Karpas-422 (cell line): Measurements from ENCODE around the gene TMEM201. TPM values are rescaled to one million over a fixed set of nuclear protein-coding genes. Genes with fewer than 3 reads are reported as not detected.

Experiments
- DNase-seq: peaks from one replicate; pipeline ENCODE4 v3.0.0-alpha.2; 2015
- H2AFZ ChIP-seq: fragments of 200-600 bp; sonication (generic); 2 replicates; pipeline ENCODE4 v1.6.1; 2014; ENCODE audit warnings: antibody characterized with exemption, low read length, mixed read lengths
- H3K27ac ChIP-seq: fragments of 200-600 bp; sonication (generic); 2 replicates; pipeline ENCODE4 v1.5.1; 2014; ENCODE audit warnings: mild to moderate bottlenecking, low read length, moderate library complexity
- H3K27me3 ChIP-seq: fragments of 200-600 bp; sonication (generic); 2 replicates; pipeline ENCODE4 v1.6.1; 2014; ENCODE audit warnings: low read length, mixed read lengths
- H3K36me3 ChIP-seq: fragments of 200-600 bp; sonication (generic); 2 replicates; pipeline ENCODE4 v1.6.1; 2014; ENCODE audit warnings: low read length, mixed read lengths; ENCODE audit not compliant: insufficient read depth
- H3K4me1 ChIP-seq: fragments of 200-600 bp; sonication (generic); 2 replicates; pipeline ENCODE4 v1.6.1; 2014; ENCODE audit warnings: mild to moderate bottlenecking, low read length, mixed read lengths
- H3K4me2 ChIP-seq: fragments of 200-600 bp; sonication (generic); 2 replicates; pipeline ENCODE4 v1.6.1; 2014; ENCODE audit warnings: low read length, low read depth, mild to moderate bottlenecking; ENCODE audit not compliant: poor library complexity, severe bottlenecking
- H3K4me3 ChIP-seq: fragments of 200-600 bp; sonication (generic); 2 replicates; pipeline ENCODE4 v1.5.1; 2014; ENCODE audit warnings: mild to moderate bottlenecking, antibody characterized with exemption, low read length, mixed read lengths
- H3K79me2 ChIP-seq: fragments of 200-600 bp; sonication (generic); 2 replicates; pipeline ENCODE4 v1.6.1; 2014; ENCODE audit warnings: mild to moderate bottlenecking, low read length, mixed read lengths
- H3K9ac ChIP-seq: fragments of 200-600 bp; sonication (generic); 2 replicates; pipeline ENCODE4 v1.6.0; 2014; ENCODE audit warnings: low read length
- H3K9me2 ChIP-seq: fragments of 200-600 bp; sonication (generic), shearing (Covaris generic); replicated peaks from 2 replicates; pipeline ENCODE4 v1.6.0; 2014; ENCODE audit warnings: mild to moderate bottlenecking, low read length, moderate library complexity; ENCODE audit not compliant: insufficient read depth
- H3K9me3 ChIP-seq: fragments of 300-700, 200-600 bp; sonication (generic); 2 replicates; pipeline ENCODE4 v1.6.1; 2014; ENCODE audit warnings: low read length, mixed read lengths
- H4K20me1 ChIP-seq: fragments of 200-600 bp; sonication (generic); 2 replicates; pipeline ENCODE4 v1.6.1; 2014; ENCODE audit warnings: mild to moderate bottlenecking, antibody characterized with exemption, low read length, low read depth; ENCODE audit not compliant: insufficient read depth
- total RNA-seq: library from RNA; depleted of rRNA; stranded (reverse); fragments of >200 nt; shearing (Covaris generic); gene quantifications from 2 replicates; pipeline ENCODE4 v1.2.3, GENCODE V29; 2014; ENCODE audit warnings: low replicate concordance

TMEM201 gene
- total RNA-seq, 1 experiment from 2014 or later, result 9.3 TPM

DNA sequence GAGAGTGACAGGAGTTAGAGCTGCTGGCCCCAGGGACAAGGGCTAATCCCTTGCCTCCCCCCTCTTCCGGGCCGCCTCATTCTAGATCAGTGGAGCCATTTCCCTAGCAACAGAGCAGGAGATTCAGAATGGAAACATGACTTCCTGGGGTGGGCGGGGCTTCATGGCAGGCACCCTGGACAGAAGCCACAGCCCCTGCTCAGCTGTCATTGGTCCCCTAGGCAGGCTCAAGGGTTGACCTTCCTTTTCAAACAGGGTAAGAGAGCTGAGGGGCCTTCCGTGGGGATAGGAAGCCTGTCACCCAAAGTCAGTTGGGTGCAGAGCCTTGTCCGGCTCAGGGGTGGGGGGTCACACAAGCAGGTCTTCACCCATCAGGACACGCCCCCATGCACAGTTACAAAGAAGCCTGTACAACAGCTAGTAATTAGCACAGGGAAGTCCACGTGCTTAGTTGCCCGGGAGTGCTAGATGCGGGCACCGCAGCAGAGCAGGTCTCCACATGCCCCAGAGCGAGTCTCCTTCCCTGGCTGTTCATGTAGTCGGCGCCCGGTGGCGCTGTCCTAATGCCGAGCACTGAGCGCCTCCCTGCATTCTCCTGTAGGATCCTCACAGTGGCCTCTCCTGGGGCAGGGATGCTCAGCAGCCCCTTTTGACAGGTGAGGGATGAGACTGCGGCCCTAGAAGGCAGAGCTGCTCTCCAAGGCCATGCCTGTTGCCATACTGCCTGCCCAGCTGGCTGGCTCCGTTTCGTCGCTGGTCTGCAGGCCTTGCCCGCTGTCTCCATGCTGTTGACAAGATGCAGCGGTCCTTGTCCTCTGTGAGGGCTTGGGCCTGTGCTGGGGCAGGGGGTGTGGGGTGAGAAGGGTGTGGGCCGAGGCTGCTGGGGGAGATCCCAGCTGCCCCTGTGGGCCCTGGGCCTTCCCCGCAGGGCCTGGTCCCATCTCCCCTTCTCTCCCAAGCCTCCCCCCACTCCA, 5.1 kb downstream of the TMEM201 start:
- H2AFZ ChIP-seq, result no peak overlapping the region
- peak overlapping the region; percentile 86 for H3K4me2 ChIP-seq
- peak overlapping the region; percentile 27; the same call in 1 of the 2 replicates for H3K4me3 ChIP-seq
- H3K9ac ChIP-seq, result no peak overlapping the region
- H3K9me3 ChIP-seq, result no peaks in the 10 kb centered on the region
- H3K27me3 ChIP-seq, result no peaks in the 10 kb centered on the region
- peaks cover 8% of the 10 kb centered on the region; the same call in 1 of the 2 replicates for H3K36me3 ChIP-seq
- no peaks in the 10 kb centered on the region for H3K9me2 ChIP-seq
- peak; percentile 91 for DNase-seq
- H3K27ac ChIP-seq, result peak overlapping the region; percentile 39
- peaks cover 73% of the 10 kb centered on the region for H3K79me2 ChIP-seq
- H4K20me1 ChIP-seq, result peaks cover 66% of the 10 kb centered on the region
- peaks cover 44% of the 10 kb centered on the region for H3K4me1 ChIP-seq

DNA sequence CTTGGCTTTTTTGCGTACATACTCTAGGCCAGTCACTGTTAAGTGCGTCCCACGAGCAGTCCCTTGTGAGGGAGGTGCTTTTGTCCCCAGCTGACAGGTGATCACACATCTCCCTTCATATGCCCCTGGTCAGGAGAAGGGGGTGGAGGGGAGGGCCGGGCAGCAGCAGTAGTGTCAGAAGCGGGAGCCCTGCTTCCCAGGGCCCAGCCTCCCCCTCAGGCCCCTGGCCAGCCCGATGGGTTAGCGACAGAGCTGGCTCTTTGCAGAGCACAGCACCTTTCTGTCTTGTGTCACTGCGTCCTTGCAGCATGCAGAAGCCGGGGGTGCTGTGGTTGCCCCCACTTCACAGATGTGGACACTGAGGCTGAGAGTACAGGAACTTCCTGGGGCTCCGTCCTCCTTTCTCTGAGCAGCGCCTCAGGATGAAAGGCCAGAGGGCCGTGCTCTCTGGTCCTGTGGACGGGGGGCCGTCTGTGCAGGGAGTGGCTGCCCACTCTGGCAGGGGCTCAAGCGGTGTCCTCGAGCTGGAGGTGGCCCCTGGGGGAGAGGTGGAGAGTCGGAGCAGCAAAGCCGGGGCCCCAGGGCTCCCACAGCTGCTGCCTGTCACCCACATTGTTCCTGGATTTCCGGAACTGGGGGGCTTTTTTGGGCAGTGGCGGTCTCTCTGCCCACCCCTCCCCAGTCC, 5.9 kb downstream of the TMEM201 start:
- Histone ChIP-seq H2AFZ (no peak overlapping the region), H3K4me3 (no peak overlapping the region), H3K9me2 (no peaks in the 10 kb centered on the region), H3K79me2 (peaks cover 67% of the 10 kb centered on the region), H3K9ac (no peak overlapping the region), H4K20me1 (peaks cover 65% of the 10 kb centered on the region), H3K27ac (no peak overlapping the region), H3K9me3 (no peaks in the 10 kb centered on the region), H3K4me2 (no peak overlapping the region), H3K27me3 (no peaks in the 10 kb centered on the region), H3K4me1 (peaks cover 44% of the 10 kb centered on the region), H3K36me3 (peaks cover 8% of the 10 kb centered on the region; the same call in 1 of the 2 replicates)
- DNase-seq, result no peak

DNA sequence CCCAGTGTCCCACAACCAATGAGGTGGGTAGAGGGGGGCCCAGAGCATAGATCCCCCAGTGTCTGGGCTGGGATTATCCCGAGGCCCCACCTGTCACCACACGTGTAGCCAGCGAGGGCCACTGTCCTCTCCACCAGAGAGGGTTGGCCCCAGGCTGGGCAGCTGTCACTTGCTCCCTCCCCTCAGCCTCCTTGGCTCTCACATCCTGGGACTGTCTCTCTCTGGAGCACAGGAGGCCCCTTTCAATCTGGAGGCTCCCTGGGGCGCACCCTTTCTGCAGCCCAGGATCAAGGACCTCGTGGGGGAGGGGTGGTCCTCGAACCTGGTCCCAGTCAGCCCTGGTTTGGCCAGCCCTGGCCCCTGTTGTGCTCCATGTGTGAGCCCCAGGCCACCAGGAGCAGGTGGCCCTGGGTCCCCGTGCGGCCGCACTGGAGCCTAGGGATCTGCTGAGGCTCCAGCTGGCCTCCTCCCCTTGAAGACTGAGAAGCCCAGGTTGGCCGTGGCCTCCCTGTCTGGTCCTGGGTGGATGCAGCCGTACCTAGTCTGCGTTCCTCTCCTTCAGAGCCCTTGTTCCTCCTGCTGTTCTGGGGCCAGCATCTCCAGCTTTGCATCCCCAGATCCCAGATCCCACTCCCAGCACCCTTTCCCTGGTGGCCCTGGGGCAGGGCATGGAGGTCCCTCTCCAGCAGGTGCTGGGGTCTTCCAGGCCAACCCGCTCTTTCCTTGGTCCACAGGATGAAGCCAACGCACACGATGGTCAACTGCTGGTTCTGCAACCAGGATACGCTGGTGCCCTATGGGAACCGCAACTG, 6.7 kb downstream of the TMEM201 start:
- Histone ChIP-seq H3K9ac (no peak overlapping the region), H3K79me2 (peaks cover 60% of the 10 kb centered on the region)
- DNase-seq, result no peak

DNA sequence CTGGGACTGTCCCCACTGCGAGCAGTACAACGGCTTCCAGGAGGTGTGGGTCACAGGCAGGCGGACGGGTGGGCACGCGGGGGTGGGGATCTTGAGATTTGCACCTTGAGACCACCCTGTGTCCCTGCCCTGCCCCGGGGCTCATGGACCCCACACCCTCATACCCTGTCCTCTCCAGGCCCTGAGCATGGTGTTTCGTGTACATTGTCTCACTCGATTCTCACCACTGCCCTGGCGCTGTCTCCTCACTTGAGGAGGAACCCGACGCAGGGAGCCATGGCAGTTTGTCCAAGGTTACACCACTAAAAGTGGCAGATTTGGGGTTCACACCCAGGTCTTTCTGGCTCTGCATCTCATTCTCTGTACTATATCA, 7.2 kb downstream of the TMEM201 start:
- Histone ChIP-seq H2AFZ (no peak overlapping the region), H3K27ac (no peak overlapping the region), H3K27me3 (no peaks in the 10 kb centered on the region), H4K20me1 (peaks cover 55% of the 10 kb centered on the region), H3K9me3 (no peaks in the 10 kb centered on the region), H3K4me3 (no peak overlapping the region), H3K36me3 (peaks cover 8% of the 10 kb centered on the region; the same call in 1 of the 2 replicates), H3K4me2 (no peak overlapping the region), H3K9me2 (no peaks in the 10 kb centered on the region), H3K79me2 (peaks cover 54% of the 10 kb centered on the region), H3K9ac (no peak overlapping the region), H3K4me1 (peaks cover 31% of the 10 kb centered on the region)
- no peak for DNase-seq

More for the DNA sequence above, 6.7 kb downstream of the TMEM201 start:
- Histone ChIP-seq H3K27ac (no peak overlapping the region), H3K4me2 (no peak overlapping the region), H3K4me1 (peaks cover 36% of the 10 kb centered on the region), H3K4me3 (no peak overlapping the region), H2AFZ (no peak overlapping the region), H3K9me3 (no peaks in the 10 kb centered on the region), H3K36me3 (peaks cover 8% of the 10 kb centered on the region; the same call in 1 of the 2 replicates), H3K27me3 (no peaks in the 10 kb centered on the region), H4K20me1 (peaks cover 61% of the 10 kb centered on the region), H3K9me2 (no peaks in the 10 kb centered on the region)

DNA sequence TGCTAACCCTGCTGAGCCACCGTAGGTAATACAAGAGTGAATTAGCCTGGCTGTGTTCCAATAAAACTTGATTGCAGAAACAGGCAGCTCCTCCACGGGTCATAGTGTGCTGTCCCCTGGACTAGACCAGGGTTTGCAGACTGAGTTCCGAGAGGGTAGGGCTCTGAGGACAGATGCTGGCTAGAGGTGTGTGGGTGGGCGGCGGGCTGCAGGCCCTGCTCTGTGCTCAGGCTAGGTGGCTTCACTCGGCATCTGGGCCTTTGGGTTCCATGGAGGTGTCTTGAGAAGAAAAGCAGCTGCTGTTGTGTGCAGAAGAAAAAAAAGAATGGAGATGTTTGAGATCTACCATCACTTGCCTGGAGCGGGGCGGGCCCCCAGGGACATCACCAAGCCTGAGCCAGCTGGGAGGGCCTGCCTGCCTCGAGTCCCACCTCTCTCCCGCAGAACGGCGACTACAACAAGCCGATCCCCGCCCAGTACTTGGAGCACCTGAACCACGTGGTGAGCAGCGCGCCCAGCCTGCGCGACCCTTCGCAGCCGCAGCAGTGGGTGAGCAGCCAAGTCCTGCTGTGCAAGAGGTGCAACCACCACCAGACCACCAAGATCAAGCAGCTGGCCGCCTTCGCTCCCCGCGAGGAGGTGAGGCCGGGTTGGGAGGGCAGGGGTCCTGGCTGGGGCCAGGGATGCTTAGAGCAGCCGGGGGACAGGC, 7.9 kb downstream of the TMEM201 start:
- H3K4me1 ChIP-seq, result peaks cover 24% of the 10 kb centered on the region
- no peak overlapping the region for H3K4me3 ChIP-seq
- H4K20me1 ChIP-seq, result peaks cover 50% of the 10 kb centered on the region
- no peaks in the 10 kb centered on the region for H3K9me2 ChIP-seq
- DNase-seq, result no peak
- H3K9me3 ChIP-seq, result no peaks in the 10 kb centered on the region
- no peak overlapping the region for H2AFZ ChIP-seq
- H3K79me2 ChIP-seq, result peaks cover 47% of the 10 kb centered on the region
- peaks cover 8% of the 10 kb centered on the region; the same call in 1 of the 2 replicates for H3K36me3 ChIP-seq
- H3K4me2 ChIP-seq, result no peak overlapping the region
- no peak overlapping the region for H3K27ac ChIP-seq
- H3K9ac ChIP-seq, result no peak overlapping the region
- no peaks in the 10 kb centered on the region for H3K27me3 ChIP-seq

DNA sequence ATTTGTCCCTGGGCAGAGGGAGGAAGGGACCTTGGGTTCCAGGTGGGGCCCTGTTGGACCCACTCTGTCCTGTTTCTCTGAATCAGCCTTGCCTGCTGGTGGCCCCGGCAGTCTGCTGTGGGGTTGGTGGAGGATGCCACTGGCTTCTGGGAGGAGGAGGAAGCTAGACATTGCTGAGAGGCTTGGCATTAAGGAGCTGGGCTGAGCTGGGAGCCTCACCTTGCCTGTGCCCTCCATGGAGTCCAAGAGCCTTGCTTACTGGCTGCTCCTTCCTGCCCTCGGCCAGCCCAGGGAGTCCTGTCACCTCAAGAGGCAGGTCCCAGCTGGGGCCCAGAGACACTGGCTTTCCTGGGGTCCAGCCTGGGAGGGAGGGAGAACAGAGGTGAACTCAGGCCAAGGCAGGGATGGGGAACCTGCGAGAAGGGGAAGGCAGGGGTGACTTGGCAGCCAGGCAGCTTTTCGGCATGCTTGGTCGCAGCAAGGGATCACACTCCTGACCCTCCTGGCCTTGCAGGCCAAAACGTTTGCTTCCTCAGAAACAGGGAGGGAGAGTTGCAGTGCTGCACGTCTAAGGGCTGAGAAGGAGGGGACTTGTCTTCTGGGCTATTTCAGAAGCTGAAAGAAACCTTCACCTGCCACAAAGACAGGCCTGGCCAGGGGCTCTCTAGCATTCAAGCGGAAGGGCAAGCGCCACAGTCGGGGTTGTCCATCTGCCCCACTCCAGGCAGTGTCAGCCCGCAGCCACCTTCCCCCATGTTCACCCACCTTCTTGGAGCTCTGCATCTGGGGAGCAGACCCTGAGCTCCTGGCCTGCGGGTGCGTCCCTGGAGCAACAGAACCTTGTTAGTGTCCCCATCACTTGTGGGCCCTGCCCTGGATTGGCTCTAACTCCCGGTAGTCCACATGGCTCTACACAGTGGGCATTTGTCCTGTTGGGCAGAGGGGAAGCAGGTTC, 8.9 kb downstream of the TMEM201 start:
- Histone ChIP-seq H3K9ac (no peak overlapping the region), H3K36me3 (peaks cover 4% of the 10 kb centered on the region; the same call in 1 of the 2 replicates), H3K9me3 (no peaks in the 10 kb centered on the region), H3K79me2 (peaks cover 37% of the 10 kb centered on the region), H4K20me1 (peaks cover 39% of the 10 kb centered on the region), H3K4me3 (no peak overlapping the region), H3K9me2 (no peaks in the 10 kb centered on the region), H3K27me3 (no peaks in the 10 kb centered on the region), H3K27ac (no peak overlapping the region), H3K4me1 (peaks cover 14% of the 10 kb centered on the region), H3K4me2 (no peak overlapping the region), H2AFZ (no peak overlapping the region)
- DNase-seq, result no peak

DNA sequence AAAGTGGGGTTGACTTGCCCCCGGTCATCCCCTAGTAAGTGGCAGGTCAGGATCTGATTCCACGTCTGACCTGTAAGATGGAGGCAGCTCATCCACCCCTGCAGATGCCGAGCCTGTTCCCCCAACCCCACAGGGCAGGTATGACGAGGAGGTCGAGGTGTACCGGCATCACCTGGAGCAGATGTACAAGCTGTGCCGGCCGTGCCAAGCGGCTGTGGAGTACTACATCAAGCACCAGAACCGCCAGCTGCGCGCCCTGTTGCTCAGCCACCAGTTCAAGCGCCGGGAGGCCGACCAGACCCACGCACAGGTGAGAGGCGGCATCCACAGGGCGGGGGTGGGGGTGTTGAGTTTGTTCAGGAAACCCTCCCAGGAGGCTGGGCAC, 9.6 kb downstream of the TMEM201 start:
- H3K4me1 ChIP-seq, result peaks cover 7% of the 10 kb centered on the region
- H3K9me3 ChIP-seq, result no peaks in the 10 kb centered on the region
- no peaks in the 10 kb centered on the region for H3K9me2 ChIP-seq
- peaks cover 4% of the 10 kb centered on the region; the same call in 1 of the 2 replicates for H3K36me3 ChIP-seq
- no peak overlapping the region for H3K9ac ChIP-seq
- H3K4me2 ChIP-seq, result no peak overlapping the region
- H2AFZ ChIP-seq, result no peak overlapping the region
- no peak for DNase-seq
- H4K20me1 ChIP-seq, result peaks cover 32% of the 10 kb centered on the region
- H3K27ac ChIP-seq, result no peak overlapping the region
- no peaks in the 10 kb centered on the region for H3K27me3 ChIP-seq
- peaks cover 30% of the 10 kb centered on the region for H3K79me2 ChIP-seq
- no peak overlapping the region for H3K4me3 ChIP-seq
